Stimulated activated memory B cell treated with anti-CD40 and anti-IgM and Interleukin-4, amounts not matched to agents 10 μg/mL and 1 μg/mL and 100 μg/mL, for 72 hours (primary cell): ENCODE results near the gene NFASC.

Source experiments
- ATAC-seq: fragments of 150-1000 bp; cut with Tn5 transposase; 2 replicates; pipeline ENCODE4 v1.10.0; 2021
- H3K27ac Mint-ChIP-seq: one replicate; pipeline ENCODE4 v1.8.0; 2022; ENCODE audit warnings: mild to moderate bottlenecking, mixed read lengths
- H3K27me3 Mint-ChIP-seq: one replicate; pipeline ENCODE4 v1.8.0; 2022; ENCODE audit warnings: mixed read lengths
- H3K36me3 Mint-ChIP-seq: one replicate; pipeline ENCODE4 v1.8.0; 2022; ENCODE audit warnings: mixed read lengths
- H3K4me1 Mint-ChIP-seq: one replicate; pipeline ENCODE4 v1.8.0; 2022; ENCODE audit warnings: mixed read lengths
- H3K4me3 Mint-ChIP-seq: one replicate; pipeline ENCODE4 v1.8.0; 2022; ENCODE audit warnings: mild to moderate bottlenecking, moderate library complexity, mixed read lengths
- H3K9me3 Mint-ChIP-seq: one replicate; pipeline ENCODE4 v1.8.0; 2022; ENCODE audit warnings: mixed read lengths

The NFASC gene

GRCh38 chr1:205069371-205070125 is 198.9 kb downstream of the NFASC start:
- Mint-ChIP-seq H3K36me3 (no peaks in the 10 kb centered on the region), H3K9me3 (no peaks in the 10 kb centered on the region), H3K4me1 (no peaks in the 10 kb centered on the region), H3K27me3 (no peaks in the 10 kb centered on the region), H3K4me3 (no peak overlapping the region), H3K27ac (no peak overlapping the region)
- ATAC-seq, result no peak

- H3K9me3 Mint-ChIP-seq, result no peaks in the 10 kb centered on the region
- H3K27me3 Mint-ChIP-seq, result no peaks in the 10 kb centered on the region
- H3K27ac Mint-ChIP-seq, result no peak overlapping the region
- H3K36me3 Mint-ChIP-seq, result no peaks in the 10 kb centered on the region
- no peak overlapping the region for H3K4me3 Mint-ChIP-seq
- ATAC-seq, result no peak
- no peaks in the 10 kb centered on the region for H3K4me1 Mint-ChIP-seq
These were observed 200.4 kb downstream of the NFASC start for GRCh38 chr1:205071028-205071409.

GRCh38 chr1:205071801-205072200 is 201.1 kb downstream of the NFASC start:
- H3K27me3 Mint-ChIP-seq, result no peaks in the 10 kb centered on the region
- no peaks in the 10 kb centered on the region for H3K9me3 Mint-ChIP-seq
- ATAC-seq, result no peak
- no peak overlapping the region for H3K27ac Mint-ChIP-seq
- no peak overlapping the region for H3K4me3 Mint-ChIP-seq
- no peaks in the 10 kb centered on the region for H3K36me3 Mint-ChIP-seq
- no peaks in the 10 kb centered on the region for H3K4me1 Mint-ChIP-seq

- no peaks in the 10 kb centered on the region for H3K36me3 Mint-ChIP-seq
- no peaks in the 10 kb centered on the region for H3K9me3 Mint-ChIP-seq
- no peak overlapping the region for H3K27ac Mint-ChIP-seq
- H3K4me3 Mint-ChIP-seq, result no peak overlapping the region
- no peaks in the 10 kb centered on the region for H3K27me3 Mint-ChIP-seq
- no peak for ATAC-seq
- no peaks in the 10 kb centered on the region for H3K4me1 Mint-ChIP-seq
These were observed 201.6 kb downstream of the NFASC start for GRCh38 chr1:205072286-205072685.
